ENCODE results near the gene ITPR1. TPM values are rescaled to one million over a fixed set of nuclear protein-coding genes. Genes with fewer than 3 reads are reported as not detected.
A peak's percentile ranks its signal among the peaks of the same experiment; 100 is the strongest.

The ITPR1 gene
- total RNA-seq, 4 donors from 2014 or later, result 210 to 261 (median 232) TPM

DNA sequence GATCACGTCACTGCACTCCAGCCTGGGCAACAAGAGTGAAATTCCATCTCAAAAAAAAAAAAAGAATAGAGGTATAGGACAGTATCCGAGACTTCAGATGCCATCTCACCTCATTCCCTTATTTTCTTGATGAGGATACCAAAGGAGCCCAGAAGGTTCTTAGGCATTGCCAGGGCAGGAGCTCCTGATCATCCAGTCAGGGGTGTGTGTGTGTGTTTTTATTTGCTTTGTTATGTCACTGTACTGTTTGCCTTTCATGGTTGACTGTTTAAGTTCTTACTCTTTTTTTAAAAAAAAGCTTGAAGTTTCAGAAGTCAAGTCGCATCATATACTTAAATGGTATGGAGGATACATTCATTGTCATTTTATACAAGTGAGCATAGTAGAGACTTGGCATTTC, 346.1 kb downstream of the ITPR1 start:
- no peak overlapping the region for H3K4me3 ChIP-seq (replicated peaks in 1 of 3)
- no peaks in the 10 kb centered on the region for H3K27me3 ChIP-seq
- TF ChIP-seq, protein P1, sequence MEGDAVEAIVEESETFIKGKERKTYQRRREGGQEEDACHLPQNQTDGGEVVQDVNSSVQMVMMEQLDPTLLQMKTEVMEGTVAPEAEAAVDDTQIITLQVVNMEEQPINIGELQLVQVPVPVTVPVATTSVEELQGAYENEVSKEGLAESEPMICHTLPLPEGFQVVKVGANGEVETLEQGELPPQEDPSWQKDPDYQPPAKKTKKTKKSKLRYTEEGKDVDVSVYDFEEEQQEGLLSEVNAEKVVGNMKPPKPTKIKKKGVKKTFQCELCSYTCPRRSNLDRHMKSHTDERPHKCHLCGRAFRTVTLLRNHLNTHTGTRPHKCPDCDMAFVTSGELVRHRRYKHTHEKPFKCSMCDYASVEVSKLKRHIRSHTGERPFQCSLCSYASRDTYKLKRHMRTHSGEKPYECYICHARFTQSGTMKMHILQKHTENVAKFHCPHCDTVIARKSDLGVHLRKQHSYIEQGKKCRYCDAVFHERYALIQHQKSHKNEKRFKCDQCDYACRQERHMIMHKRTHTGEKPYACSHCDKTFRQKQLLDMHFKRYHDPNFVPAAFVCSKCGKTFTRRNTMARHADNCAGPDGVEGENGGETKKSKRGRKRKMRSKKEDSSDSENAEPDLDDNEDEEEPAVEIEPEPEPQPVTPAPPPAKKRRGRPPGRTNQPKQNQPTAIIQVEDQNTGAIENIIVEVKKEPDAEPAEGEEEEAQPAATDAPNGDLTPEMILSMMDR (IDR thresholded peaks at IDR 0.05), result no peak
- TF ChIP-seq POLR2A (IDR thresholded peaks at IDR 0.05), result no peak
- H3K36me3 ChIP-seq, result peaks cover 0 to 3% of the 10 kb centered on the region in 2 donors
- H3K4me1 ChIP-seq, result peaks cover 12 to 30% of the 10 kb centered on the region in 2 donors
- DNase-seq, result no peak
- intact Hi-C loops (cut with DNase I), result no loop called here
- peak overlapping the region in 2 of 3 donors; percentile 45 to 49 for H3K27ac ChIP-seq
- 96 to 97% methylated on average over 3 of the region's 3 CpGs for WGBS, 2 donors
- H3K9me3 ChIP-seq, result no peaks in the 10 kb centered on the region

- Histone ChIP-seq H3K27me3 (no peaks in the 10 kb centered on the region), H3K27ac (no peak overlapping the region), H3K4me1 (peaks cover 12 to 23% of the 10 kb centered on the region in 2 donors), H3K9me3 (no peaks in the 10 kb centered on the region), H3K36me3 (peaks cover 0 to 3% of the 10 kb centered on the region in 2 donors), H3K4me3 (replicated peaks in 1 of 3) (no peak overlapping the region)
- no peak for DNase-seq
- no peak for TF ChIP-seq POLR2A (IDR thresholded peaks at IDR 0.05)
- TF ChIP-seq, protein P1 (IDR thresholded peaks at IDR 0.05), result no peak
- intact Hi-C loops (cut with DNase I), result no loop called here
- 93 to 95% methylated on average over 3 of the region's 3 CpGs for WGBS, 2 donors
Observed at GRCh38 chr3:4841225-4841624, 348.1 kb downstream of the ITPR1 start.

- Histone ChIP-seq H3K27me3 (no peaks in the 10 kb centered on the region), H3K36me3 (peaks cover 0 to 3% of the 10 kb centered on the region in 2 donors), H3K27ac (no peak overlapping the region), H3K4me3 (replicated peaks in 1 of 3) (no peak overlapping the region), H3K4me1 (peaks cover 12 to 23% of the 10 kb centered on the region in 2 donors), H3K9me3 (no peaks in the 10 kb centered on the region)
- TF ChIP-seq POLR2A (IDR thresholded peaks at IDR 0.05), result no peak
- TF ChIP-seq, protein P1 (IDR thresholded peaks at IDR 0.05), result no peak
- WGBS, 2 donors, result 93 to 96% methylated on average over 3 of the region's 3 CpGs
- no peak for DNase-seq
- intact Hi-C loops (cut with DNase I), result no loop called here
Observed at GRCh38 chr3:4841776-4842440, 348.8 kb downstream of the ITPR1 start.

GRCh38 chr3:4843619-4844018, 350.5 kb downstream of the ITPR1 start:
- WGBS, 2 donors, result 94 to 95% methylated on average over 5 of the region's 5 CpGs
- intact Hi-C loops (cut with DNase I), result no loop called here
- Histone ChIP-seq H3K27ac (no peak overlapping the region), H3K36me3 (no peaks in the 10 kb centered on the region), H3K4me1 (peaks cover 11 to 29% of the 10 kb centered on the region in 2 donors), H3K4me3 (replicated peaks in 1 of 3) (no peak overlapping the region), H3K9me3 (no peaks in the 10 kb centered on the region), H3K27me3 (no peaks in the 10 kb centered on the region)
- TF ChIP-seq, protein P1 (IDR thresholded peaks at IDR 0.05), result no peak
- TF ChIP-seq POLR2A (IDR thresholded peaks at IDR 0.05), result no peak
- no peak for DNase-seq

- H3K4me3 ChIP-seq (replicated peaks in 1 of 3), result no peak overlapping the region
- H3K27me3 ChIP-seq, result no peaks in the 10 kb centered on the region
- peaks cover 5 to 12% of the 10 kb centered on the region in 2 donors for H3K4me1 ChIP-seq
- no peak for DNase-seq
- H3K9me3 ChIP-seq, result no peaks in the 10 kb centered on the region
- TF ChIP-seq, protein P1 (IDR thresholded peaks at IDR 0.05), result no peak
- no peak for TF ChIP-seq POLR2A (IDR thresholded peaks at IDR 0.05)
- H3K27ac ChIP-seq, result no peak overlapping the region
- intact Hi-C loops (cut with DNase I), result no loop called here
- WGBS, 2 donors, result 81 to 86% methylated on average over 3 of the region's 3 CpGs
- H3K36me3 ChIP-seq, result no peaks in the 10 kb centered on the region
Observed at GRCh38 chr3:4845882-4846281, 352.7 kb downstream of the ITPR1 start.

Data from thyroid gland (tissue), 4 donors.